Heart left ventricle (tissue), 16 donors: ENCODE measurements around the gene GPC3. TPM values are rescaled to one million over a fixed set of nuclear protein-coding genes. Genes with fewer than 3 reads are reported as not detected.

ENCODE experiments used
- ATAC-seq, 4 donors: fragments of 200-7000 bp; cut with Tn5 transposase; one replicate each; pipeline ENCODE4 v1.9.1; 2020 to 2022; ENCODE audit warnings: moderate library complexity in 4 of 4, mild to moderate bottlenecking in 3 of 4, moderate number of reproducible peaks in 1 of 4
- DNase-seq, 5 donors: peaks; one replicate each; pipeline ENCODE4 v3.0.0-alpha.2; 2020
- H3K27ac ChIP-seq, 12 donors: fragments of 200-600 bp; sonication (generic) in 4 of 12; one replicate each; pipeline versions ENCODE4 v1.5.0 to v1.8.0; 2016 to 2022; ENCODE audit warnings: mild to moderate bottlenecking in 2 of 12
- H3K27me3 ChIP-seq, 9 donors: fragments of 200-600 bp; sonication (generic) in 2 of 9; one replicate each; pipeline versions ENCODE4 v1.5.1 to v1.8.0; 2016 to 2022; ENCODE audit warnings: mild to moderate bottlenecking in 3 of 9
- H3K36me3 ChIP-seq, 9 donors: fragments of 200-600 bp; sonication (generic) in 2 of 9; one replicate each; pipeline versions ENCODE4 v1.5.0 to v1.8.0; 2018 to 2022; ENCODE audit warnings: mild to moderate bottlenecking in 2 of 9
- H3K4me1 ChIP-seq, 12 donors: fragments of 200-600 bp; sonication (generic) in 4 of 12; one replicate each; pipeline versions ENCODE4 v1.5.0 to v1.8.0; 2016 to 2022; ENCODE audit warnings: mild to moderate bottlenecking in 3 of 12
- H3K4me3 ChIP-seq, 12 donors: fragments of 200-600 bp; sonication (generic) in 4 of 12; one replicate each; pipeline versions ENCODE4 v1.5.0 to v1.8.0; 2017 to 2022; ENCODE audit warnings: mild to moderate bottlenecking in 9 of 12, moderate library complexity in 4 of 12
- H3K9me3 ChIP-seq, 12 donors: fragments of 200-600 bp; sonication (generic) in 4 of 12; one replicate each; pipeline versions ENCODE4 v1.5.0 to v1.8.0; 2016 to 2022; ENCODE audit warnings: mild to moderate bottlenecking in 1 of 12
- CTCF ChIP-seq, 12 donors: fragments of 200-600 bp; sonication (generic) in 4 of 12; IDR thresholded peaks; one replicate each; pipeline versions ENCODE4 v1.5.0 to v1.8.0; 2018 to 2022; ENCODE audit warnings: antibody characterized with exemption in 12 of 12, mild to moderate bottlenecking in 5 of 12
- POLR2A ChIP-seq, 2 donors: fragments of 450-650 bp; IDR thresholded peaks; one replicate each; pipeline ENCODE4 v1.6.1; 2017; ENCODE audit warnings: antibody characterized with exemption in 2 of 2, mild to moderate bottlenecking in 2 of 2, moderate library complexity in 2 of 2
- WGBS, 4 donors: extraction: QIAGEN DNeasy Blood & Tissue Kit in 2 of 4; methylation state at CpG; one replicate each; pipeline versions ENCODE4 v1.1.5 to v1.1.7; 2013 to 2018; 5-methylcytosine and 5-hydroxymethylcytosine counted together
- intact Hi-C, 10 donors: fragments of 100-400 bp; cut with DNase I; formaldehyde crosslinking; loops; one replicate each; pipeline versions ENCODE4 v1.11.1 to v1.14.2; 2022
- polyA plus RNA-seq, 2 donors: library from polyadenylated mRNA; stranded (reverse); fragments of 200-250 nt; gene quantifications; one replicate each; pipeline ENCODE4 v1.2.3, GENCODE V29; 2013
- total RNA-seq, 9 donors: library from RNA; depleted of rRNA in 2 of 9; stranded (reverse); fragments of >200 nt in 2 of 9; fragmentation: NEBNext Ultra II Directional in 3 of 9; extraction: Animal tissue kit (Norgen Biotek cat#: 25700) in 3 of 9; gene quantifications; one replicate each; pipeline versions ENCODE4 v1.1.0 to v1.2.4, GENCODE V29; 2016 to 2023
- donor health status: ischemic (EF 13 %, LVEDD 7.1; RV severe dilation, severe dysfunction).
- donor health status: healthy with polysubstance abuse.
- donor health status: DM: no; HTN: yes; CAD: no.
- donor health status: DM: no; HTN: no; CAD: no.
- donor health status: ischemic (EF 25% LVEDD 6.9; RV normal size, moderate dysfunction).
- donor health status: ischemic (EF 25% LVEDD 5.7; RV mildly dilated, moderate dysfunction).
- donor health status: healthy.
- donor health status: DM: yes; HTN: yes; CAD: no.
- donor health status: ischemic (EF 35%, LVEDD 5.7; RV mildly dilated, moderate dysfunction).
- donor health status: nonischemic (EF 11% LVEDD 7.7; RV severe dilation, severe dysfunction).
- donor health status: DM: yes; HTN: yes; CAD: no.
- donor health status: PGD.
- donor health status: ischemic (EF 29% LVEDD 5.4; RV normal size, mild dysfunction).
- donor health status: nonischemic (EF 23%, LVEDD 6.1; RV moderate dilation, normal function).

The GPC3 gene
- total and polyA plus RNA-seq, 11 donors, result 0.19 to 16.9 (median 2.8) TPM

GRCh38 chrX:133923548-133923947 is 61.8 kb downstream of the GPC3 start:
- Histone ChIP-seq H3K36me3 (no peaks in the 10 kb centered on the region), H3K4me1 (peaks cover 0 to 5% (median 0%) of the 10 kb centered on the region in 12 donors), H3K27ac (no peak overlapping the region), H3K4me3 (no peak overlapping the region), H3K27me3 (peaks cover 0 to 9% (median 0%) of the 10 kb centered on the region in 9 donors), H3K9me3 (no peaks in the 10 kb centered on the region)
- 70 to 89% (median 81%) methylated on average over 3 of the region's 3 CpGs for WGBS, 4 donors
- intact Hi-C loops, result loop anchor here in 8 of 10 donors (2.0 to 10.0 kb wide), 3 partner anchors 129 to 131 kb away; no protein-coding TSS in a partner anchor
- DNase-seq (no peak), ATAC-seq (no peak)
- TF ChIP-seq CTCF (IDR thresholded peaks at IDR 0.05), result no peak
- TF ChIP-seq POLR2A (IDR thresholded peaks at IDR 0.05), result no peak

GRCh38 chrX:133923113-133923512 is 62.3 kb downstream of the GPC3 start:
- DNase-seq (no peak), ATAC-seq (no peak)
- Histone ChIP-seq H3K4me1 (peaks cover 0 to 5% (median 0%) of the 10 kb centered on the region in 12 donors), H3K27me3 (peaks cover 0 to 9% (median 0%) of the 10 kb centered on the region in 9 donors), H3K4me3 (peak overlapping the region in 1 of 12 donors; percentile 12), H3K9me3 (no peaks in the 10 kb centered on the region), H3K36me3 (no peaks in the 10 kb centered on the region), H3K27ac (no peak overlapping the region)
- intact Hi-C loops, result loop anchor here in 8 of 10 donors (2.0 to 10.0 kb wide), 3 partner anchors 128 to 131 kb away; no protein-coding TSS in a partner anchor
- WGBS, 4 donors, result 56 to 70% (median 67%) methylated on average over 5 of the region's 5 CpGs
- TF ChIP-seq POLR2A (IDR thresholded peaks at IDR 0.05) (no peak), CTCF (IDR thresholded peaks at IDR 0.05) (no peak)

GRCh38 chrX:133922390-133922771 is 63.0 kb downstream of the GPC3 start:
- no peak overlapping the region for H3K27ac ChIP-seq
- peaks cover 0 to 12% (median 0%) of the 10 kb centered on the region in 9 donors for H3K27me3 ChIP-seq
- H3K36me3 ChIP-seq, result no peaks in the 10 kb centered on the region
- intact Hi-C loops, result loop anchor here in 8 of 10 donors (2.0 to 10.0 kb wide), 3 partner anchors 128 to 130 kb away; no protein-coding TSS in a partner anchor
- DNase-seq (peak in 1 of 5 donors; percentile 30), ATAC-seq (peak in 1 of 4 donors; percentile 69)
- H3K4me3 ChIP-seq, result no peak overlapping the region
- 40 to 62% (median 49%) methylated on average over 2 of the region's 2 CpGs for whole genome bisulfite sequencing, 4 donors
- no peaks in the 10 kb centered on the region for H3K9me3 ChIP-seq
- TF ChIP-seq POLR2A (IDR thresholded peaks at IDR 0.05) (no peak), CTCF (IDR thresholded peaks at IDR 0.05) (no peak)
- peaks cover 0 to 5% (median 0%) of the 10 kb centered on the region in 12 donors for H3K4me1 ChIP-seq

- Histone ChIP-seq H3K9me3 (peaks cover 0 to 4% (median 0%) of the 10 kb centered on the region in 12 donors), H3K4me3 (no peak overlapping the region), H3K27me3 (peaks cover 0 to 7% (median 0%) of the 10 kb centered on the region in 9 donors), H3K36me3 (no peaks in the 10 kb centered on the region), H3K4me1 (peaks cover 0 to 5% (median 0%) of the 10 kb centered on the region in 12 donors), H3K27ac (no peak overlapping the region)
- ATAC-seq (peak in 3 of 4 donors; percentile 44 to 70 (median 70)), DNase-seq (peak in 4 of 5 donors; percentile 11 to 39 (median 22))
- 43 to 61% (median 56%) methylated on average over 7 of the region's 7 CpGs for WGBS, 4 donors
- intact Hi-C loops, result loop anchor here in 8 of 10 donors (2.0 to 10.0 kb wide), 3 partner anchors 127 to 130 kb away; no protein-coding TSS in a partner anchor
- TF ChIP-seq POLR2A (IDR thresholded peaks at IDR 0.05) (no peak), CTCF (IDR thresholded peaks at IDR 0.05) (peak in 11 of 12 donors; percentile 20 to 46 (median 28))
Observed at GRCh38 chrX:133921764-133922389, 63.5 kb downstream of the GPC3 start.
